GM23338 (cell line): Measurements from ENCODE around the gene JMJD7. TPM values are rescaled to one million over a fixed set of nuclear protein-coding genes. Genes with fewer than 3 reads are reported as not detected.

Experiments used
- ATAC-seq: fragments of 200-7000 bp; cut with Tn5 transposase; 3 replicates; pipeline ENCODE4 v1.9.1; 2020
- DNase-seq: peaks from one replicate; pipeline ENCODE4 v3.0.0-alpha.2; 2015; ENCODE audit warnings: low spot score
- H2AFZ ChIP-seq: fragments of 200-600 bp; sonication (generic); 2 replicates; pipeline ENCODE4 v1.8.0; 2016; ENCODE audit warnings: antibody characterized with exemption, mild to moderate bottlenecking, moderate library complexity
- H3F3A ChIP-seq: fragments of 200-600 bp; sonication (generic); replicated peaks from 2 replicates; pipeline ENCODE4 v1.8.0; 2017; ENCODE audit warnings: antibody characterized with exemption, mixed run types, low read depth
- H3K27ac ChIP-seq: fragments of 200-600 bp; sonication (generic); 2 replicates; pipeline ENCODE4 v1.6.1; 2016; ENCODE audit warnings: low read depth
- H3K27me3 ChIP-seq: fragments of 200-600 bp; sonication (generic); 2 replicates; pipeline ENCODE4 v1.8.0; 2016; ENCODE audit warnings: mild to moderate bottlenecking, mixed run types, moderate library complexity; ENCODE audit not compliant: insufficient read depth
- H3K36me3 ChIP-seq: fragments of 200-600 bp; sonication (generic); 2 replicates; pipeline ENCODE4 v1.8.0; 2016; ENCODE audit warnings: mild to moderate bottlenecking; ENCODE audit not compliant: insufficient read depth
- H3K4me1 ChIP-seq: fragments of 200-600 bp; sonication (generic); 2 replicates; pipeline ENCODE4 v1.8.0; 2016; ENCODE audit warnings: mild to moderate bottlenecking, moderate library complexity; ENCODE audit not compliant: insufficient read depth
- H3K4me2 ChIP-seq: fragments of 200-600 bp; sonication (generic); 2 replicates; pipeline ENCODE4 v1.7.1; 2017; ENCODE audit warnings: mixed run types
- H3K4me3 ChIP-seq: fragments of 200-600 bp; sonication (generic); 2 replicates; pipeline ENCODE4 v1.6.1; 2016; ENCODE audit warnings: mixed run types
- H3K79me2 ChIP-seq: fragments of 200-600 bp; sonication (generic); replicated peaks from 2 replicates; pipeline ENCODE4 v1.8.0; 2017; ENCODE audit warnings: mild to moderate bottlenecking; ENCODE audit not compliant: insufficient read depth
- H3K9me2 ChIP-seq: fragments of 200-600 bp; sonication (generic); 2 replicates; pipeline ENCODE4 v1.8.0; 2017; ENCODE audit not compliant: insufficient read depth
- H4K20me1 ChIP-seq: fragments of 200-600 bp; sonication (generic); replicated peaks from 2 replicates; pipeline ENCODE4 v1.8.0; 2017; ENCODE audit warnings: mild to moderate bottlenecking; ENCODE audit not compliant: insufficient read depth
- H3K27ac Mint-ChIP-seq: 2 replicates; pipeline ENCODE4 v1.8.0; 2020; ENCODE audit warnings: inconsistent platforms, mild to moderate bottlenecking, moderate library complexity, mixed read lengths
- H3K27me3 Mint-ChIP-seq: 3 replicates; pipeline ENCODE4 v1.8.0; 2022; ENCODE audit warnings: low read depth, mild to moderate bottlenecking, moderate library complexity, mixed read lengths, inconsistent platforms; ENCODE audit not compliant: insufficient read depth, poor library complexity
- H3K36me3 Mint-ChIP-seq: 3 replicates; pipeline ENCODE4 v1.8.0; 2021; ENCODE audit warnings: low read depth, mild to moderate bottlenecking, inconsistent platforms, moderate library complexity, mixed read lengths
- H3K4me1 Mint-ChIP-seq: 3 replicates; pipeline ENCODE4 v1.8.0; 2020; ENCODE audit warnings: mild to moderate bottlenecking, inconsistent platforms, mixed read lengths
- H3K4me3 Mint-ChIP-seq: 3 replicates; pipeline ENCODE4 v1.8.0; 2021; ENCODE audit warnings: moderate library complexity, mild to moderate bottlenecking, inconsistent platforms, mixed read lengths
- H3K9me3 Mint-ChIP-seq: 3 replicates; pipeline ENCODE4 v1.8.0; 2020; ENCODE audit warnings: moderate library complexity, mild to moderate bottlenecking, inconsistent platforms, mixed read lengths
- CTCF ChIP-seq, 2 experiments: fragments of 200-600 bp in 1 of 2; sonication (generic) in 1 of 2; conservative IDR thresholded peaks; 2 replicates each; pipeline versions ENCODE4 v1.5.1 to v1.6.1; 2016 to 2017; ENCODE audit warnings: antibody characterized with exemption in 2 of 2, low read depth in 2 of 2, mild to moderate bottlenecking in 2 of 2, moderate library complexity in 1 of 2
- EZH2 ChIP-seq: fragments of 200-600 bp; sonication (generic); IDR thresholded peaks from one replicate; pipeline ENCODE4 v1.8.0; 2017; ENCODE audit warnings: antibody characterized with exemption, mild to moderate bottlenecking, low read depth; ENCODE audit not compliant: unreplicated experiment
- EZH2phosphoT487 ChIP-seq: fragments of 200-600 bp; sonication (generic); IDR thresholded peaks from one replicate; pipeline ENCODE4 v1.8.1; 2018; ENCODE audit warnings: antibody characterized with exemption; ENCODE audit not compliant: unreplicated experiment
- NANOG ChIP-seq: IDR thresholded peaks from 2 replicates; pipeline ENCODE4 v1.6.1; 2016; ENCODE audit warnings: antibody characterized with exemption, borderline replicate concordance
- POLR2AphosphoS5 ChIP-seq: IDR thresholded peaks from 2 replicates; pipeline ENCODE4 v1.6.1; 2016; ENCODE audit warnings: antibody characterized with exemption, low read depth
- REST ChIP-seq: IDR thresholded peaks from one replicate; pipeline ENCODE4 v1.6.1; 2018; ENCODE audit warnings: antibody characterized with exemption; ENCODE audit not compliant: unreplicated experiment
- STAT1 ChIP-seq: IDR thresholded peaks from one replicate; pipeline ENCODE4 v1.6.1; 2016; ENCODE audit warnings: antibody characterized with exemption; ENCODE audit not compliant: unreplicated experiment
- ZNF114 ChIP-seq: fragments of 250-450 bp; sonication (Bioruptor Pico); IDR thresholded peaks from 2 replicates; pipeline ENCODE4 v1.5.0; 2020; ENCODE audit warnings: mild to moderate bottlenecking, moderate library complexity
- ZNF331 ChIP-seq: fragments of 250-450 bp; sonication (Bioruptor Pico); IDR thresholded peaks from 2 replicates; pipeline ENCODE4 v1.5.0; 2020; ENCODE audit warnings: low read depth, mild to moderate bottlenecking, moderate library complexity
- polyA plus RNA-seq: library from polyadenylated mRNA; unstranded; fragments of >200 nt; fragmentation: Nextera tagmentation; extraction: Ambion mirVana; gene quantifications from 2 replicates; pipeline ENCODE4 v1.2.1, GENCODE V29; 2016
- total RNA-seq: library from RNA; depleted of rRNA; stranded (reverse); fragments of >200 nt; shearing (Covaris generic); gene quantifications from 2 replicates; pipeline ENCODE4 v1.2.3, GENCODE V29; 2014

The JMJD7 gene
- total and polyA plus RNA-seq, 2 experiments from 2014 or later, result 8.5 to 9.2 TPM

GRCh38 chr15:41853831-41854230 lies 25.9 kb downstream of the JMJD7 start:
- H3K4me3 ChIP-seq, result no peak overlapping the region
- H4K20me1 ChIP-seq, result no peaks in the 10 kb centered on the region
- no peak overlapping the region for H2AFZ ChIP-seq
- Mint-ChIP-seq H3K36me3 (no peaks in the 10 kb centered on the region; the same call in 2 of the 3 replicates), H3K9me3 (no peaks in the 10 kb centered on the region; the same call in 2 of the 3 replicates), H3K27me3 (peaks cover 12% of the 10 kb centered on the region), H3K4me3 (no peak overlapping the region), H3K4me1 (peaks cover 6% of the 10 kb centered on the region), H3K27ac (no peak overlapping the region)
- H3K36me3 ChIP-seq, result no peaks in the 10 kb centered on the region
- no peaks in the 10 kb centered on the region for H3F3A ChIP-seq
- no peak for TF ChIP-seq CTCF (conservative IDR thresholded peaks at IDR 0.05; ENCODE audit: low read depth in 2 of 2)
- H3K79me2 ChIP-seq, result no peaks in the 10 kb centered on the region
- H3K27me3 ChIP-seq, result no peaks in the 10 kb centered on the region
- H3K9me2 ChIP-seq, result no peaks in the 10 kb centered on the region
- H3K4me2 ChIP-seq, result no peak overlapping the region
- H3K27ac ChIP-seq, result no peak overlapping the region
- DNase-seq (no peak), ATAC-seq (no peak)
- H3K4me1 ChIP-seq, result no peaks in the 10 kb centered on the region

GRCh38 chr15:41854443-41854842 lies 26.6 kb downstream of the JMJD7 start:
- no peak for TF ChIP-seq NANOG
- no peak for TF ChIP-seq STAT1
- TF ChIP-seq EZH2, result no peak
- no peak for TF ChIP-seq POLR2AphosphoS5
- TF ChIP-seq EZH2phosphoT487, result no peak
- TF ChIP-seq ZNF114 (CRISPR knock-in tag), result no peak
- no peak for TF ChIP-seq ZNF331 (CRISPR knock-in tag)
- TF ChIP-seq REST, result no peak

More at GRCh38 chr15:41854443-41854842, 26.6 kb downstream of the JMJD7 start:
- H3F3A ChIP-seq, result no peaks in the 10 kb centered on the region
- Mint-ChIP-seq H3K4me3 (no peak overlapping the region), H3K4me1 (peaks cover 6% of the 10 kb centered on the region), H3K9me3 (no peaks in the 10 kb centered on the region), H3K27ac (no peak overlapping the region), H3K36me3 (no peaks in the 10 kb centered on the region), H3K27me3 (peaks cover 9% of the 10 kb centered on the region)
- H2AFZ ChIP-seq, result no peak overlapping the region
- H3K4me1 ChIP-seq, result no peaks in the 10 kb centered on the region
- no peak overlapping the region for H3K4me3 ChIP-seq
- no peak overlapping the region for H3K27ac ChIP-seq
- H4K20me1 ChIP-seq, result no peaks in the 10 kb centered on the region
- no peaks in the 10 kb centered on the region for H3K27me3 ChIP-seq
- H3K9me2 ChIP-seq, result no peaks in the 10 kb centered on the region
- H3K4me2 ChIP-seq, result no peak overlapping the region
- no peaks in the 10 kb centered on the region for H3K79me2 ChIP-seq
- DNase-seq (no peak), ATAC-seq (no peak)
- no peaks in the 10 kb centered on the region for H3K36me3 ChIP-seq
